GM12878 (cell line): ENCODE data around the gene SDF4. TPM values are rescaled to one million over a fixed set of nuclear protein-coding genes. Genes with fewer than 3 reads are reported as not detected.
A peak's percentile ranks its signal among the peaks of the same experiment; 100 is the strongest.

Experiments used
- BACH1 ChIP-seq: fragments of 450-650 bp; IDR thresholded peaks from 2 replicates; pipeline ENCODE4 v1.6.1; 2017; ENCODE audit warnings: mild to moderate bottlenecking, borderline replicate concordance
- BCL11A ChIP-seq: IDR thresholded peaks from 2 replicates; pipeline ENCODE4 v1.6.1; 2011; ENCODE audit warnings: low read depth, low read length
- BCLAF1 ChIP-seq: fragments of 450-650 bp; IDR thresholded peaks from 2 replicates; pipeline ENCODE4 v1.6.1; 2017; ENCODE audit warnings: antibody characterized with exemption, mild to moderate bottlenecking, moderate library complexity
- BHLHE40 ChIP-seq, 2 experiments: fragments of 450-650 bp in 1 of 2; IDR thresholded peaks; 2 replicates each; pipeline ENCODE4 v1.6.1; 2011 to 2017; ENCODE audit warnings: low read depth in 2 of 2, borderline replicate concordance in 1 of 2, improper control_type of control experiment in 1 of 2, low read length in 1 of 2, mild to moderate bottlenecking in 1 of 2
- CHD2 ChIP-seq: IDR thresholded peaks from 2 replicates; pipeline ENCODE4 v1.6.1; 2011; ENCODE audit warnings: low read depth, low read length, improper control_type of control experiment, borderline replicate concordance
- CREB1 ChIP-seq: IDR thresholded peaks from 2 replicates; pipeline ENCODE4 v1.6.1; 2012; ENCODE audit warnings: low read depth, mild to moderate bottlenecking, inconsistent platforms
- DPF2 ChIP-seq: fragments of 450-650 bp; IDR thresholded peaks from 2 replicates; pipeline ENCODE4 v1.6.1; 2017; ENCODE audit warnings: mild to moderate bottlenecking
- E4F1 ChIP-seq: fragments of 450-650 bp; IDR thresholded peaks from 2 replicates; pipeline ENCODE4 v1.6.1; 2018; ENCODE audit warnings: borderline replicate concordance, mild to moderate bottlenecking; ENCODE audit not compliant: partially characterized antibody
- FOXM1 ChIP-seq: IDR thresholded peaks from 2 replicates; pipeline ENCODE4 v1.6.1; 2012; ENCODE audit warnings: low read depth, mild to moderate bottlenecking, inconsistent platforms, low read length, moderate library complexity
- IKZF1 ChIP-seq: fragments of 450-650 bp; conservative IDR thresholded peaks from 2 replicates; pipeline ENCODE4 v1.6.1; 2017; ENCODE audit warnings: antibody characterized with exemption, mild to moderate bottlenecking
- KDM1A ChIP-seq: fragments of 200-600 bp; sonication (generic); IDR thresholded peaks from 2 replicates; pipeline ENCODE4 v1.6.1; 2016; ENCODE audit warnings: borderline replicate concordance
- MEF2A ChIP-seq: IDR thresholded peaks from 2 replicates; pipeline ENCODE4 v1.6.1; 2011; ENCODE audit warnings: low read depth, mild to moderate bottlenecking, low read length, moderate library complexity; ENCODE audit not compliant: insufficient read depth
- PAX5 ChIP-seq: IDR thresholded peaks from 2 replicates; pipeline ENCODE4 v1.6.1; 2011; ENCODE audit warnings: low read depth, low read length, borderline replicate concordance
- SMARCA5 ChIP-seq: fragments of 450-650 bp; IDR thresholded peaks from 2 replicates; pipeline ENCODE4 v1.6.1; 2017; ENCODE audit warnings: mild to moderate bottlenecking
- SP1 ChIP-seq: IDR thresholded peaks from one replicate; pipeline ENCODE4 v1.6.1; 2011; ENCODE audit warnings: low read depth, low read length
- TBL1XR1 ChIP-seq: IDR thresholded peaks from 2 replicates; pipeline ENCODE4 v1.6.1; 2012; ENCODE audit warnings: low read depth, low read length, improper control_type of control experiment
- TCF3 ChIP-seq: IDR thresholded peaks from 2 replicates; pipeline ENCODE4 v1.6.1; 2012; ENCODE audit warnings: low read depth, mild to moderate bottlenecking, low read length, borderline replicate concordance; ENCODE audit not compliant: insufficient read depth
- USF1 ChIP-seq: IDR thresholded peaks from 2 replicates; pipeline ENCODE4 v1.6.1; 2011; ENCODE audit warnings: borderline replicate concordance, low read depth, mild to moderate bottlenecking, moderate library complexity, mixed read lengths, low read length; ENCODE audit not compliant: insufficient read depth; ENCODE audit errors: extremely low read length
- ZNF217 ChIP-seq: fragments of 450-650 bp; IDR thresholded peaks from 2 replicates; pipeline ENCODE4 v1.6.1; 2017; ENCODE audit warnings: antibody characterized with exemption, mild to moderate bottlenecking
- ZNF24 ChIP-seq: fragments of 450-650 bp; IDR thresholded peaks from 2 replicates; pipeline ENCODE4 v1.6.1; 2017; ENCODE audit warnings: antibody characterized with exemption, mild to moderate bottlenecking
- ZNF384 ChIP-seq: IDR thresholded peaks from 2 replicates; pipeline ENCODE4 v1.6.1; 2012; ENCODE audit warnings: low read depth, mild to moderate bottlenecking, low read length, improper control_type of control experiment, borderline replicate concordance
- ZSCAN29 ChIP-seq: fragments of 450-650 bp; IDR thresholded peaks from 2 replicates; pipeline ENCODE4 v1.6.1; 2017; ENCODE audit warnings: mild to moderate bottlenecking, moderate library complexity
- polyA plus RNA-seq, 11 experiments: library from polyadenylated mRNA; depleted of rRNA in 4 of 11; unstranded in 6 of 11; stranded (reverse) in 5 of 11; fragments of >200 nt; fragmentation: Nextera tagmentation in 4 of 11; fragmentation: Illumina TruSeq in 1 of 11; extraction: Ambion mirVana in 4 of 11; extraction: Trizol in 1 of 11; gene quantifications; 1 replicate in 1 of 11; 2 replicates in 10 of 11; pipeline versions ENCODE4 v1.2.1 to v1.2.3, GENCODE V29; 2011 to 2016; ENCODE audit warnings: inconsistent platforms in 2 of 11, missing spikeins in 2 of 11, low read depth in 1 of 11
- total RNA-seq, 4 experiments: library from RNA; depleted of rRNA in 3 of 4; stranded (reverse); fragments of >200 nt in 3 of 4; fragmentation: Illumina TruSeq in 1 of 4; extraction: Trizol in 1 of 4; gene quantifications; 2 replicates each; pipeline versions ENCODE4 v1.2.1 to v1.2.3, GENCODE V29; 2013 to 2021

Gene SDF4
- total and polyA plus RNA-seq, 10 of the 15 experiments (the other 5 are each of a cell fraction or from before 2014, with no cell fraction given): 0.44 to 97.2 (median 40.2) TPM

GRCh38 chr1:1200876-1201810 is 30.7 kb downstream of the SDF4 start (continued):
- TF ChIP-seq BCLAF1 (no peak), ZNF384 (no peak), FOXM1 (0 out of 2 replicates have a peak, but pooled peaks have one; percentile 30), TCF3 (0 out of 2 replicates have a peak, but pooled peaks have one; percentile 40), ZNF24 (peak; percentile 80), ZSCAN29 (peak; percentile 79), CREB1 (peak; percentile 82), SP1 (peak; percentile 57), BCL11A (peak; percentile 64; the same call in 1 of the 2 replicates), TBL1XR1 (0 out of 2 replicates have a peak, but pooled peaks have one; percentile 23), KDM1A (no peak), BHLHE40 (IDR thresholded peaks at IDR 0.05; ENCODE audit: borderline replicate concordance in 1 of 2, low read depth in 2 of 2, low read length in 1 of 2) (peak; percentile 47 to 86; a peak in 3 of 4 replicates), E4F1 (no peak), BACH1 (peak; percentile 100), MEF2A (0 out of 2 replicates have a peak, but pooled peaks have one; percentile 47), PAX5 (peak; percentile 79; the same call in 1 of the 2 replicates), USF1 (no peak), CHD2 (0 out of 2 replicates have a peak, but pooled peaks have one; percentile 54), DPF2 (peak; percentile 99), SMARCA5 (no peak), IKZF1 (peak; percentile 92), ZNF217 (peak; percentile 92)
